22Rv1 (cell line): ENCODE data around the gene HIPK2.

ENCODE experiments used
- ZFX ChIP-seq: fragments of 450-650 bp; IDR thresholded peaks from 2 replicates; pipeline ENCODE4 v1.6.1; 2017; ENCODE audit warnings: antibody characterized with exemption, borderline replicate concordance
- TF ChIP-seq, protein P1 (sequence below): fragments of 450-650 bp; IDR thresholded peaks from 2 replicates; pipeline ENCODE4 v1.5.1; 2017; ENCODE audit warnings: mild to moderate bottlenecking

DNA sequence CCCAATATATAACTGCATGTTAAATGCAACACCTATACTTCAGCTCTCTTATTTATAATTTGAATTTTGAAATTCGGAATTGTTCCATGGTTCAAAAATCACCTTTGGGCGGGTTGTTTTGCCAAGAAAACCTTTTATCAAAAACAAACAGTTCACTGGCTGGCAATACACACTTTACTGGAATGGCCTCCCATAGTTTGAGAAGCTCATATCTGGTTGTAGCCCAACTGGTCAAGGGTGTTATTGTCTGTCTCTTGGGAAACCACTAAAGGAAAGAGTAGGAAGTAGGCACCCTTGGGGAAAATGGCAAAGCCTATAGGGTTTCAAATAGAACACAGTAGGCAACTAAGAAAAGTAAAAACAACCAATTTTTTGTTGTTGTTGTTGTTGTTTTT lies 117.9 kb downstream of the HIPK2 start:
- TF ChIP-seq, protein P1, sequence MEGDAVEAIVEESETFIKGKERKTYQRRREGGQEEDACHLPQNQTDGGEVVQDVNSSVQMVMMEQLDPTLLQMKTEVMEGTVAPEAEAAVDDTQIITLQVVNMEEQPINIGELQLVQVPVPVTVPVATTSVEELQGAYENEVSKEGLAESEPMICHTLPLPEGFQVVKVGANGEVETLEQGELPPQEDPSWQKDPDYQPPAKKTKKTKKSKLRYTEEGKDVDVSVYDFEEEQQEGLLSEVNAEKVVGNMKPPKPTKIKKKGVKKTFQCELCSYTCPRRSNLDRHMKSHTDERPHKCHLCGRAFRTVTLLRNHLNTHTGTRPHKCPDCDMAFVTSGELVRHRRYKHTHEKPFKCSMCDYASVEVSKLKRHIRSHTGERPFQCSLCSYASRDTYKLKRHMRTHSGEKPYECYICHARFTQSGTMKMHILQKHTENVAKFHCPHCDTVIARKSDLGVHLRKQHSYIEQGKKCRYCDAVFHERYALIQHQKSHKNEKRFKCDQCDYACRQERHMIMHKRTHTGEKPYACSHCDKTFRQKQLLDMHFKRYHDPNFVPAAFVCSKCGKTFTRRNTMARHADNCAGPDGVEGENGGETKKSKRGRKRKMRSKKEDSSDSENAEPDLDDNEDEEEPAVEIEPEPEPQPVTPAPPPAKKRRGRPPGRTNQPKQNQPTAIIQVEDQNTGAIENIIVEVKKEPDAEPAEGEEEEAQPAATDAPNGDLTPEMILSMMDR, result no peak
- no peak for TF ChIP-seq ZFX
